ENCODE results near the gene MTRF1L.
"Not testable (repeated sequence)": the region's sequence is repeated elsewhere in the genome, so short reads cannot be mapped to it uniquely, and the experiment has no call there.

The MTRF1L gene

GRCh38 chr6:152986978-152987377 lies 15.5 kb downstream of the MTRF1L start:
- TF ChIP-seq CTCF (IDR thresholded peaks at IDR 0.05; ENCODE audit: low read depth, low read length) (no peak), MAX (IDR thresholded peaks at IDR 0.05; ENCODE audit: low read depth, low read length) (no peak), MYC (IDR thresholded peaks at IDR 0.05; ENCODE audit: low read depth, low read length) (no peak), POLR2A (IDR thresholded peaks at IDR 0.05; ENCODE audit: extremely low read depth, insufficient read length) (no peak)
- DNase-seq (ENCODE audit: low read depth): no peak
- no peak overlapping the region for H3K4me3 ChIP-seq (ENCODE audit: low read depth, low read length)

GRCh38 chr6:152985300-152985699 lies 17.2 kb downstream of the MTRF1L start:
- not testable (repeated sequence) for DNase-seq (ENCODE audit: low read depth)
- peak overlapping the region; percentile 95 for H3K4me3 ChIP-seq (ENCODE audit: low read depth, low read length)

GRCh38 chr6:152984513-152984872 lies 18.0 kb downstream of the MTRF1L start:
- peak; percentile 26 for DNase-seq (ENCODE audit: low read depth)
- H3K4me3 ChIP-seq (ENCODE audit: low read depth, low read length): peak overlapping the region; percentile 95
- no peak for TF ChIP-seq MYC (IDR thresholded peaks at IDR 0.05; ENCODE audit: low read depth, low read length)

- peak; percentile 40 for TF ChIP-seq POLR2A (IDR thresholded peaks at IDR 0.05; ENCODE audit: extremely low read depth, insufficient read length)
- TF ChIP-seq CTCF (IDR thresholded peaks at IDR 0.05; ENCODE audit: low read depth, low read length): no peak
- no peak for TF ChIP-seq MYC (IDR thresholded peaks at IDR 0.05; ENCODE audit: low read depth, low read length)
- TF ChIP-seq MAX (IDR thresholded peaks at IDR 0.05; ENCODE audit: low read depth, low read length): no peak
- peak; percentile 96 for DNase-seq (ENCODE audit: low read depth)
- H3K4me3 ChIP-seq (ENCODE audit: low read depth, low read length): peak overlapping the region; percentile 95
These were observed 18.6 kb downstream of the MTRF1L start for GRCh38 chr6:152983637-152984512.

- peak; percentile 99 for DNase-seq (ENCODE audit: low read depth)
- peak; percentile 89 for TF ChIP-seq MAX (IDR thresholded peaks at IDR 0.05; ENCODE audit: low read depth, low read length)
- TF ChIP-seq CTCF (IDR thresholded peaks at IDR 0.05; ENCODE audit: low read depth, low read length): no peak
- TF ChIP-seq MYC (IDR thresholded peaks at IDR 0.05; ENCODE audit: low read depth, low read length): peak; percentile 90
- TF ChIP-seq POLR2A (IDR thresholded peaks at IDR 0.05; ENCODE audit: extremely low read depth, insufficient read length): peak; percentile 62
- peak within 1 kb of the TSS; percentile 95 for H3K4me3 ChIP-seq (ENCODE audit: low read depth, low read length)
These were observed 19.4 kb downstream of the MTRF1L start, which contains the start of gene FBXO5 for GRCh38 chr6:152982904-152983636. Gene FBXO5, minus strand, starts transcription at chr6:152983041. Its CDS starts 82 bp downstream, at chr6:152982959.

GRCh38 chr6:152981989-152982903 lies 20.3 kb downstream of the MTRF1L start:
- H3K4me3 ChIP-seq (ENCODE audit: low read depth, low read length): peak overlapping the region; percentile 87
- no peak for TF ChIP-seq MYC (IDR thresholded peaks at IDR 0.05; ENCODE audit: low read depth, low read length)
- TF ChIP-seq POLR2A (IDR thresholded peaks at IDR 0.05; ENCODE audit: extremely low read depth, insufficient read length): no peak
- TF ChIP-seq MAX (IDR thresholded peaks at IDR 0.05; ENCODE audit: low read depth, low read length): no peak
- TF ChIP-seq CTCF (IDR thresholded peaks at IDR 0.05; ENCODE audit: low read depth, low read length): no peak
- DNase-seq (ENCODE audit: low read depth): peak; percentile 47
